Mesendoderm (in vitro differentiated cells): ENCODE data around the gene TNS3.

Experiments used
- DNase-seq: peaks from one replicate; pipeline ENCODE4 v3.0.0; 2013
- H2AK5ac ChIP-seq: 2 replicates; pipeline ENCODE4 v1.6.1; 2013; ENCODE audit warnings: low read length, inconsistent platforms
- H2BK120ac ChIP-seq: 2 replicates; pipeline ENCODE4 v1.6.1; 2013; ENCODE audit warnings: low read depth, mild to moderate bottlenecking, low read length, moderate library complexity, mixed read lengths
- H2BK15ac ChIP-seq: replicated peaks from 2 replicates; pipeline ENCODE4 v1.6.1; 2013; ENCODE audit warnings: low read depth, mild to moderate bottlenecking, moderate library complexity
- H2BK5ac ChIP-seq: 2 replicates; pipeline ENCODE4 v1.6.1; 2013; ENCODE audit warnings: low read length, inconsistent platforms
- H3K18ac ChIP-seq: 2 replicates; pipeline ENCODE4 v1.6.1; 2013; ENCODE audit warnings: mild to moderate bottlenecking, low read length, mixed read lengths
- H3K23ac ChIP-seq: one replicate; pipeline ENCODE4 v1.6.1; 2013; ENCODE audit warnings: low read length
- H3K27ac ChIP-seq: 2 replicates; pipeline ENCODE4 v1.5.1; 2013; ENCODE audit warnings: low read depth, mild to moderate bottlenecking, inconsistent platforms, low read length, moderate library complexity
- H3K27me3 ChIP-seq: 2 replicates; pipeline ENCODE4 v1.6.1; 2013; ENCODE audit warnings: low read length, control low read depth, mild to moderate bottlenecking, inconsistent platforms; ENCODE audit not compliant: insufficient read depth, poor library complexity
- H3K36me3 ChIP-seq: 2 replicates; pipeline ENCODE4 v1.6.1; 2013; ENCODE audit warnings: low read length, inconsistent platforms; ENCODE audit not compliant: control insufficient read depth, insufficient read depth
- H3K4ac ChIP-seq: one replicate; pipeline ENCODE4 v1.6.1; 2013; ENCODE audit warnings: low read depth, mild to moderate bottlenecking, low read length, moderate library complexity
- H3K4me1 ChIP-seq: 2 replicates; pipeline ENCODE4 v1.6.1; 2013; ENCODE audit warnings: low read depth, low read length, inconsistent platforms; ENCODE audit not compliant: control insufficient read depth
- H3K4me2 ChIP-seq: 2 replicates; pipeline ENCODE4 v1.6.1; 2013; ENCODE audit warnings: low read length
- H3K4me3 ChIP-seq: 2 replicates; pipeline ENCODE4 v1.5.1; 2013; ENCODE audit warnings: mild to moderate bottlenecking, low read length
- H3K56ac ChIP-seq: one replicate; pipeline ENCODE4 v1.6.1; 2013; ENCODE audit warnings: low read length
- H3K79me1 ChIP-seq: 2 replicates; pipeline ENCODE4 v1.6.1; 2013; ENCODE audit warnings: low read length, inconsistent platforms
- H3K79me2 ChIP-seq: 2 replicates; pipeline ENCODE4 v1.6.1; 2013; ENCODE audit warnings: mild to moderate bottlenecking, low read length; ENCODE audit not compliant: control insufficient read depth, insufficient read depth
- H3K9ac ChIP-seq: 2 replicates; pipeline ENCODE4 v1.6.1; 2013; ENCODE audit warnings: low read length, inconsistent platforms
- H4K5ac ChIP-seq: one replicate; pipeline ENCODE4 v1.6.1; 2013; ENCODE audit warnings: low read length
- H4K8ac ChIP-seq: one replicate; pipeline ENCODE4 v1.6.1; 2013; ENCODE audit warnings: low read depth, mild to moderate bottlenecking, control low read depth, low read length, moderate library complexity
- WGBS: extraction: QIAGEN DNeasy Blood & Tissue Kit; methylation state at CpG from one replicate; pipeline ENCODE4 v1.1.7; 2013; ENCODE audit warnings: low lambda C conversion rate, missing lambda C conversion rate; ENCODE audit not compliant: insufficient coverage; ENCODE audit errors: extremely low coverage; 5-methylcytosine and 5-hydroxymethylcytosine counted together

TNS3 gene

GRCh38 chr7:47464266-47464665, 117.6 kb downstream of the TNS3 start:
- no peak overlapping the region for H2BK5ac ChIP-seq
- H4K8ac ChIP-seq = no peak overlapping the region
- no peak overlapping the region for H3K18ac ChIP-seq
- no peak for DNase-seq
- no peaks in the 10 kb centered on the region for H3K27me3 ChIP-seq
- no peaks in the 10 kb centered on the region for H3K4me1 ChIP-seq
- WGBS = no CpG with 5 or more reads among the region's 9 CpGs
- H3K27ac ChIP-seq = no peak overlapping the region
- no peak overlapping the region for H3K4ac ChIP-seq
- no peaks in the 10 kb centered on the region for H3K79me1 ChIP-seq
- H4K5ac ChIP-seq = no peak overlapping the region
- no peak overlapping the region for H3K56ac ChIP-seq
- no peak overlapping the region for H3K4me3 ChIP-seq
- H3K23ac ChIP-seq = no peak overlapping the region
- H3K4me2 ChIP-seq = no peak overlapping the region
- H3K36me3 ChIP-seq = no peaks in the 10 kb centered on the region
- H3K79me2 ChIP-seq = no peaks in the 10 kb centered on the region
- no peak overlapping the region for H2AK5ac ChIP-seq
- H2BK120ac ChIP-seq = no peak overlapping the region
- H3K9ac ChIP-seq = no peak overlapping the region
- H2BK15ac ChIP-seq = no peak overlapping the region

GRCh38 chr7:47461746-47462145, 120.2 kb downstream of the TNS3 start:
- Histone ChIP-seq H3K56ac (no peak overlapping the region), H3K4me3 (no peak overlapping the region), H3K79me2 (no peaks in the 10 kb centered on the region), H3K36me3 (no peaks in the 10 kb centered on the region), H3K4me1 (no peaks in the 10 kb centered on the region), H3K23ac (no peak overlapping the region), H2BK15ac (no peak overlapping the region), H3K18ac (no peak overlapping the region), H3K4me2 (no peak overlapping the region), H3K27ac (no peak overlapping the region), H3K4ac (no peak overlapping the region), H3K27me3 (no peaks in the 10 kb centered on the region), H2BK120ac (no peak overlapping the region), H3K79me1 (no peaks in the 10 kb centered on the region), H4K8ac (no peak overlapping the region), H3K9ac (no peak overlapping the region), H2BK5ac (no peak overlapping the region), H4K5ac (no peak overlapping the region), H2AK5ac (no peak overlapping the region)
- DNase-seq = no peak
- no CpG with 5 or more reads among the region's 4 CpGs for WGBS

DNA sequence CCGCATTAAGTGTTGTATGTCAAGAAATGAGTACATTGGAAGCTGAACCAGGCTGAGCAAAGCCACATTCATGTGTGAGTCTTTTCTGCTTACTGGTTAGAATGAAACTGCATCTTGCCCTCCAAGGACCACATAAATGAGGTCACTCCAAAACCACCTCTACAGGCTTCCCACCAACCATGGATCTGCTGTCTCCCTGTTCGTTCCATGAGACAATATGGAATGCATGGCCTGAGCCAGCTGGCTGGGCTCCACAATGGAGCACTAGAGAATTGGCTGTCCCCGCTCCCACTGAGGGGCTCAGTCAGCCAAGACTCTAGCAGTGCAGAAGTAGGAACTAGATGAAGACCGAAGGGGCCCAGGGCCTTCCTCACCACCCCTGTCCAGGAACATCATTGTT, 120.8 kb downstream of the TNS3 start:
- Histone ChIP-seq H3K27ac (no peak overlapping the region), H3K56ac (no peak overlapping the region), H3K4me1 (no peaks in the 10 kb centered on the region), H2BK120ac (no peak overlapping the region), H2AK5ac (no peak overlapping the region), H3K36me3 (no peaks in the 10 kb centered on the region), H4K8ac (no peak overlapping the region), H3K4me2 (no peak overlapping the region), H3K27me3 (no peaks in the 10 kb centered on the region), H3K9ac (no peak overlapping the region), H3K79me2 (no peaks in the 10 kb centered on the region), H3K4me3 (no peak overlapping the region), H2BK5ac (no peak overlapping the region), H3K18ac (no peak overlapping the region), H3K23ac (no peak overlapping the region), H4K5ac (no peak overlapping the region), H3K4ac (no peak overlapping the region), H3K79me1 (no peaks in the 10 kb centered on the region), H2BK15ac (no peak overlapping the region)
- WGBS = no CpG with 5 or more reads among the region's 4 CpGs
- no peak for DNase-seq

DNA sequence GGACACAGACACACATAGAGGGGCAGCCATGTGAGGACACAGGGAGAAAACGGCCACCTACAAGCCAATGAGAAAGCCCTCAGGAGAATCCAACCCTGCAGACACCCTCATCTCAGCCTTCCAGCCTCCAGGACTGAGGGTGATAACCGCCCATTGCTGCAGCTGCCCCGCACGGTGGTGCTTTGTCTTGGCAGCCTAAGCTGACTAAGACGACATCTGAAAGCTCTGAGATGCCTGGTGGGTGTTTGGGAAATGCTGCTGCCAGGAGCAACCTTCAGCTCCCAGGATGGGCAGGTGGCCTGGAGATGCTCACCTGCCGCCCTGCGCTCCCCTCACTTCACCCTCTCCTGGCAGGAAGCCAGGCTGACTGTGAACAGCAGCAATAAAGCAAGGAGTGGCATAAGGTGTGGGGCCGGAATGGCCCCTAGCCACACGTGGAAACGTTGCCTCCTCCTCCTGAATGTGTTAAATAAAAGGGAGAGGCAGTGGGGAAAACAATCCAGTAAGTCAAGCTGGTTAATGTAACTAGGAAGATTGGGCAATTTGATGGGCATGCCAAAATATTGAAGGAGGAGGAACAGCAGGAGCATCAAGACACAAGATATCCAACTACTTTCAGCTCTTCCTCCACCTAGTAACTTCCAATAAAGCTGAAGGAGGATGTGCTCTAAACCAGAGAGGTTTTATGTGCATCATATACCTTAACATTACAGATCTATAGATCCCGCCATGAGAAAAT, 121.5 kb downstream of the TNS3 start:
- Histone ChIP-seq H3K4me2 (no peak overlapping the region), H3K23ac (no peak overlapping the region), H3K79me1 (no peaks in the 10 kb centered on the region), H2BK120ac (no peak overlapping the region), H3K56ac (no peak overlapping the region), H3K9ac (no peak overlapping the region), H3K36me3 (no peaks in the 10 kb centered on the region), H2BK5ac (no peak overlapping the region), H4K8ac (no peak overlapping the region), H3K4ac (no peak overlapping the region), H3K79me2 (no peaks in the 10 kb centered on the region), H3K4me3 (no peak overlapping the region), H2AK5ac (no peak overlapping the region), H2BK15ac (no peak overlapping the region), H4K5ac (no peak overlapping the region), H3K27ac (no peak overlapping the region), H3K27me3 (no peaks in the 10 kb centered on the region), H3K18ac (no peak overlapping the region), H3K4me1 (no peaks in the 10 kb centered on the region)
- no peak for DNase-seq
- WGBS = no CpG with 5 or more reads among the region's 11 CpGs

DNA sequence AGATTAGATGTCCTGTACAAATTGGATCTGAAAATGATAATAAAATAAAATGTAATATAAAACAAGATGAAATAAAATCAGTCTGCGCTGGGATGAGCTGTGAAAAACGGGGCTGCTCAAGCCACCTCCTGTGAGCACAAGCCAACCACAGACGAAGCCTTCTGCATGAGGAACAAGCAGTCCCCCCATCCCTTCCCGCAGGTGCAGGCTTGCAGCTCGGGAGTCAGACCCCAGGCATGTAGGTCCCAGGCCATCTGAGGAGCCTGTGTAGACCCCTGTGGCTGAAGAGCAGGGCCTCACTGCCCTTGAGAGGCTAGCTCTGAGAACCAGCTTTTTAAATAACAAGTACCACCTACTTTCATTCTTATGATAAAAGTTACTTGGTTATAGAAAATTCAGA, 123.4 kb downstream of the TNS3 start:
- H4K5ac ChIP-seq = no peak overlapping the region
- WGBS = no CpG with 5 or more reads among the region's 5 CpGs
- H3K79me2 ChIP-seq = no peaks in the 10 kb centered on the region
- no peaks in the 10 kb centered on the region for H3K4me1 ChIP-seq
- H3K23ac ChIP-seq = no peak overlapping the region
- H2AK5ac ChIP-seq = no peak overlapping the region
- no peaks in the 10 kb centered on the region for H3K79me1 ChIP-seq
- no peak overlapping the region for H3K27ac ChIP-seq
- H3K36me3 ChIP-seq = no peaks in the 10 kb centered on the region
- no peak overlapping the region for H3K9ac ChIP-seq
- H2BK5ac ChIP-seq = no peak overlapping the region
- H3K4ac ChIP-seq = no peak overlapping the region
- no peak overlapping the region for H3K56ac ChIP-seq
- DNase-seq = no peak
- no peak overlapping the region for H3K4me3 ChIP-seq
- no peak overlapping the region for H3K4me2 ChIP-seq
- no peak overlapping the region for H4K8ac ChIP-seq
- no peak overlapping the region for H3K18ac ChIP-seq
- no peak overlapping the region for H2BK15ac ChIP-seq
- no peaks in the 10 kb centered on the region for H3K27me3 ChIP-seq
- no peak overlapping the region for H2BK120ac ChIP-seq

- Histone ChIP-seq H3K18ac (no peak overlapping the region), H4K5ac (no peak overlapping the region), H3K27ac (no peak overlapping the region), H3K4me1 (no peaks in the 10 kb centered on the region), H3K23ac (no peak overlapping the region), H4K8ac (no peak overlapping the region), H2BK5ac (no peak overlapping the region), H3K4ac (no peak overlapping the region), H3K4me2 (no peak overlapping the region), H3K27me3 (no peaks in the 10 kb centered on the region), H3K4me3 (no peak overlapping the region), H3K9ac (no peak overlapping the region), H3K79me1 (no peaks in the 10 kb centered on the region), H3K36me3 (no peaks in the 10 kb centered on the region), H2BK15ac (no peak overlapping the region), H2AK5ac (no peak overlapping the region), H3K79me2 (no peaks in the 10 kb centered on the region), H3K56ac (no peak overlapping the region), H2BK120ac (no peak overlapping the region)
- no peak for DNase-seq
- no CpG with 5 or more reads among the region's 5 CpGs for WGBS
These were observed 123.9 kb downstream of the TNS3 start for GRCh38 chr7:47458057-47458456.
